ENCODE data around the gene EID1.

GRCh38 chr15:48883699-48884098, 5.8 kb downstream of the EID1 start:
- TF ChIP-seq CTCF (IDR thresholded peaks at IDR 0.05): no peak
- no peak for TF ChIP-seq POLR2A (IDR thresholded peaks at IDR 0.05)

All from esophagus squamous epithelium (tissue), 4 donors.